Naive B cell (primary cell): ENCODE measurements around the gene ATP9A. TPM values are rescaled to one million over a fixed set of nuclear protein-coding genes. Genes with fewer than 3 reads are reported as not detected.
A peak's percentile ranks its signal among the peaks of the same experiment; 100 is the strongest.

ENCODE experiments used
- ATAC-seq, 2 donors: fragments of 150-1000 bp; cut with Tn5 transposase; 2 replicates each; pipeline ENCODE4 v1.10.0; 2021; ENCODE audit warnings: low read depth in 2 of 2, mild to moderate bottlenecking in 2 of 2, moderate library complexity in 2 of 2
- DNase-seq: peaks from one replicate; pipeline ENCODE4 v3.0.0; 2022
- H3K27ac Mint-ChIP-seq, 6 donors: one replicate each; pipeline ENCODE4 v1.8.0; 2020 to 2022; ENCODE audit warnings: mild to moderate bottlenecking in 6 of 6, mixed read lengths in 6 of 6, moderate library complexity in 5 of 6, inconsistent platforms in 2 of 6
- H3K27me3 Mint-ChIP-seq, 3 donors: one replicate each; pipeline ENCODE4 v1.8.0; 2021 to 2022; ENCODE audit warnings: mixed read lengths in 3 of 3, mild to moderate bottlenecking in 1 of 3
- H3K36me3 Mint-ChIP-seq, 2 donors: one replicate each; pipeline ENCODE4 v1.8.0; 2020 to 2022; ENCODE audit warnings: mixed read lengths in 2 of 2, inconsistent platforms in 1 of 2, mild to moderate bottlenecking in 1 of 2
- H3K4me1 Mint-ChIP-seq, 3 donors: one replicate each; pipeline ENCODE4 v1.8.0; 2020 to 2022; ENCODE audit warnings: mixed read lengths in 3 of 3, inconsistent platforms in 1 of 3, mild to moderate bottlenecking in 1 of 3, moderate library complexity in 1 of 3
- H3K4me3 Mint-ChIP-seq, 8 donors: one replicate each; pipeline ENCODE4 v1.8.0; 2020 to 2022; ENCODE audit warnings: mild to moderate bottlenecking in 8 of 8, mixed read lengths in 8 of 8, moderate library complexity in 8 of 8, inconsistent platforms in 2 of 8
- H3K9me3 Mint-ChIP-seq, 7 donors: one replicate each; pipeline ENCODE4 v1.8.0; 2020 to 2022; ENCODE audit warnings: mixed read lengths in 7 of 7, mild to moderate bottlenecking in 5 of 7, inconsistent platforms in 2 of 7, moderate library complexity in 1 of 7
- polyA plus RNA-seq, 6 donors: library from polyadenylated mRNA; unstranded; fragments of 300-500 nt; fragmentation: Illumina TruSeq; gene quantifications; one replicate each; pipeline ENCODE4 v1.2.3, GENCODE V29; 2021; ENCODE audit warnings: low read depth in 6 of 6

The ATP9A gene
- polyA plus RNA-seq, 6 donors from 2014 or later = 0.07 to 0.13 (median 0.10) TPM; not detected in 3

GRCh38 chr20:51801823-51802123, 33.6 kb upstream of the ATP9A start:
- Mint-ChIP-seq H3K27me3 (peaks cover 41 to 74% (median 61%) of the 10 kb centered on the region in 3 donors), H3K4me3 (peak overlapping the region in 1 of 8 donors; percentile 18), H3K4me1 (peaks cover 3 to 12% (median 6%) of the 10 kb centered on the region in 3 donors), H3K36me3 (no peaks in the 10 kb centered on the region), H3K9me3 (peaks cover 0 to 1% (median 0%) of the 10 kb centered on the region in 7 donors), H3K27ac (no peak overlapping the region)
- DNase-seq (no peak), ATAC-seq (no peak)

GRCh38 chr20:51801122-51801822, 33.1 kb upstream of the ATP9A start:
- no peak for ATAC-seq
- Mint-ChIP-seq H3K27ac (no peak overlapping the region), H3K27me3 (peaks cover 44 to 74% (median 63%) of the 10 kb centered on the region in 3 donors), H3K4me3 (peak overlapping the region in 5 of 8 donors; percentile 44 to 78 (median 66)), H3K36me3 (no peaks in the 10 kb centered on the region), H3K4me1 (peaks cover 3 to 12% (median 6%) of the 10 kb centered on the region in 3 donors), H3K9me3 (peaks cover 0 to 1% (median 0%) of the 10 kb centered on the region in 7 donors)
- no peak for DNase-seq

GRCh38 chr20:51800872-51801121, 32.6 kb upstream of the ATP9A start:
- peaks cover 3 to 12% (median 6%) of the 10 kb centered on the region in 3 donors for H3K4me1 Mint-ChIP-seq
- H3K4me3 Mint-ChIP-seq = peak overlapping the region in 6 of 8 donors; percentile 44 to 78 (median 66)
- no peaks in the 10 kb centered on the region for H3K36me3 Mint-ChIP-seq
- no peak overlapping the region for H3K27ac Mint-ChIP-seq
- no peak for DNase-seq
- ATAC-seq = no peak
- no peaks in the 10 kb centered on the region for H3K9me3 Mint-ChIP-seq
- peaks cover 42 to 74% (median 63%) of the 10 kb centered on the region in 3 donors for H3K27me3 Mint-ChIP-seq

GRCh38 chr20:51800060-51800871, 32.1 kb upstream of the ATP9A start:
- Mint-ChIP-seq H3K27ac (no peak overlapping the region), H3K27me3 (peaks cover 41 to 75% (median 61%) of the 10 kb centered on the region in 3 donors), H3K4me3 (peak overlapping the region in 6 of 8 donors; percentile 44 to 78 (median 68)), H3K9me3 (no peaks in the 10 kb centered on the region), H3K4me1 (peaks cover 3 to 12% (median 6%) of the 10 kb centered on the region in 3 donors), H3K36me3 (no peaks in the 10 kb centered on the region)
- ATAC-seq (no peak), DNase-seq (peak; percentile 27)

GRCh38 chr20:51799401-51799860, 31.2 kb upstream of the ATP9A start:
- DNase-seq (no peak), ATAC-seq (no peak)
- Mint-ChIP-seq H3K36me3 (no peaks in the 10 kb centered on the region), H3K27me3 (peaks cover 37 to 70% (median 55%) of the 10 kb centered on the region in 3 donors), H3K27ac (no peak overlapping the region), H3K4me1 (peaks cover 3 to 12% (median 6%) of the 10 kb centered on the region in 3 donors), H3K9me3 (no peaks in the 10 kb centered on the region), H3K4me3 (no peak overlapping the region)

- Mint-ChIP-seq H3K4me1 (peaks cover 3 to 12% (median 6%) of the 10 kb centered on the region in 3 donors), H3K27ac (peak overlapping the region in 1 of 6 donors; percentile 2), H3K36me3 (no peaks in the 10 kb centered on the region), H3K4me3 (no peak overlapping the region), H3K27me3 (peaks cover 33 to 65% (median 39%) of the 10 kb centered on the region in 3 donors), H3K9me3 (peaks cover 0 to 2% (median 0%) of the 10 kb centered on the region in 7 donors)
- DNase-seq (no peak), ATAC-seq (no peak)
These were observed 29.3 kb upstream of the ATP9A start for GRCh38 chr20:51797357-51798025.

- Mint-ChIP-seq H3K27me3 (peaks cover 28 to 54% (median 33%) of the 10 kb centered on the region in 3 donors), H3K36me3 (no peaks in the 10 kb centered on the region), H3K4me1 (peaks cover 3 to 12% (median 6%) of the 10 kb centered on the region in 3 donors), H3K9me3 (peaks cover 0 to 2% (median 0%) of the 10 kb centered on the region in 7 donors), H3K4me3 (no peak overlapping the region), H3K27ac (no peak overlapping the region)
- DNase-seq = no peak
- ATAC-seq = no peak
These were observed 28.1 kb upstream of the ATP9A start for GRCh38 chr20:51796340-51796739.

GRCh38 chr20:51792960-51793359, 24.8 kb upstream of the ATP9A start:
- peaks cover 14 to 23% (median 17%) of the 10 kb centered on the region in 3 donors for H3K27me3 Mint-ChIP-seq
- H3K36me3 Mint-ChIP-seq = no peaks in the 10 kb centered on the region
- H3K4me1 Mint-ChIP-seq = no peaks in the 10 kb centered on the region
- DNase-seq (no peak), ATAC-seq (no peak)
- H3K9me3 Mint-ChIP-seq = peaks cover 0 to 2% (median 0%) of the 10 kb centered on the region in 7 donors
- no peak overlapping the region for H3K27ac Mint-ChIP-seq
- peak overlapping the region in 1 of 8 donors; percentile 42 for H3K4me3 Mint-ChIP-seq

GRCh38 chr20:51791626-51792025, 23.4 kb upstream of the ATP9A start:
- Mint-ChIP-seq H3K36me3 (no peaks in the 10 kb centered on the region), H3K4me1 (no peaks in the 10 kb centered on the region), H3K9me3 (peaks cover 0 to 2% (median 0%) of the 10 kb centered on the region in 7 donors), H3K4me3 (no peak overlapping the region), H3K27me3 (peaks cover 8 to 16% (median 13%) of the 10 kb centered on the region in 3 donors), H3K27ac (no peak overlapping the region)
- DNase-seq (no peak), ATAC-seq (no peak)

GRCh38 chr20:51790256-51790655, 22.1 kb upstream of the ATP9A start:
- Mint-ChIP-seq H3K9me3 (peaks cover 0 to 2% (median 0%) of the 10 kb centered on the region in 7 donors), H3K36me3 (no peaks in the 10 kb centered on the region), H3K27me3 (peaks cover 0 to 8% (median 7%) of the 10 kb centered on the region in 3 donors), H3K4me3 (no peak overlapping the region), H3K27ac (peak overlapping the region in 1 of 6 donors; percentile 17), H3K4me1 (no peaks in the 10 kb centered on the region)
- DNase-seq (no peak), ATAC-seq (no peak)

GRCh38 chr20:51789434-51789833, 21.2 kb upstream of the ATP9A start:
- ATAC-seq (no peak), DNase-seq (no peak)
- Mint-ChIP-seq H3K36me3 (no peaks in the 10 kb centered on the region), H3K27ac (no peak overlapping the region), H3K4me3 (no peak overlapping the region), H3K4me1 (no peaks in the 10 kb centered on the region), H3K27me3 (peaks cover 0 to 8% (median 7%) of the 10 kb centered on the region in 3 donors), H3K9me3 (peaks cover 0 to 2% (median 0%) of the 10 kb centered on the region in 7 donors)

- no peak for ATAC-seq
- no peak for DNase-seq
- Mint-ChIP-seq H3K9me3 (peaks cover 0 to 2% (median 0%) of the 10 kb centered on the region in 7 donors), H3K27me3 (peaks cover 0 to 7% (median 6%) of the 10 kb centered on the region in 3 donors), H3K4me1 (no peaks in the 10 kb centered on the region), H3K27ac (no peak overlapping the region), H3K4me3 (no peak overlapping the region), H3K36me3 (no peaks in the 10 kb centered on the region)
These were observed 20.6 kb upstream of the ATP9A start for GRCh38 chr20:51788822-51789221.

- DNase-seq (no peak), ATAC-seq (no peak)
- Mint-ChIP-seq H3K4me3 (no peak overlapping the region), H3K36me3 (no peaks in the 10 kb centered on the region), H3K27ac (no peak overlapping the region), H3K27me3 (peaks cover 7% of the 10 kb centered on the region in 3 donors), H3K4me1 (no peaks in the 10 kb centered on the region), H3K9me3 (peaks cover 0 to 2% (median 0%) of the 10 kb centered on the region in 7 donors)
These were observed 16.1 kb upstream of the ATP9A start for GRCh38 chr20:51784299-51784698.
